HG02759 (cell line): ENCODE data around the gene CAD.
"Not testable (repeated sequence)": the region's sequence is repeated elsewhere in the genome, so short reads cannot be mapped to it uniquely, and the experiment has no call there.

Experiments used
- ATAC-seq: cut with Tn5 transposase; IDR thresholded peaks from one replicate; pipeline ENCODE4 v1.9.1; 2021; ENCODE audit warnings: mild to moderate bottlenecking, moderate library complexity; ENCODE audit not compliant: unreplicated experiment

Gene CAD

DNA sequence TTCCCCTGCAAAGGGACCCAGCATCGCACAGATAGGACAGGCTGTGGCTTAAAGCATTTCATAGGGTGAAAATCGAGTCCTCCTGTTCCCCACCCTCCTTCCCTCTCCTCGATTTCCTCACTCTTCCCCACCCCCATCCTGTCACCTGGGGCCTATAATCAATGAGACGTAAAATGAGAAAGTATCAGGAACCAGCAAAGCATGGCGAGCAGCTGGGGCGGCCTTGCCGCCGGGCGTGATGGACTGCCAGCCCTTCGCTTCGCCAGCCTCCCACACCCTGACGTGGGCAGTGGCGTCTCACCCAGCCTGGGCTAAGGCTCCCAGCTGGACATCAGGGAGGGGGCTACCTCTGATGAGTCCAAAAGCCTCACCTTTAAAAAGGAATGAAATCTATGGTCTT, 34.6 kb downstream of the CAD start:
- ATAC-seq: no peak

- no peak for ATAC-seq
Observed at GRCh38 chr2:27255187-27255586, 38.0 kb downstream of the CAD start.

DNA sequence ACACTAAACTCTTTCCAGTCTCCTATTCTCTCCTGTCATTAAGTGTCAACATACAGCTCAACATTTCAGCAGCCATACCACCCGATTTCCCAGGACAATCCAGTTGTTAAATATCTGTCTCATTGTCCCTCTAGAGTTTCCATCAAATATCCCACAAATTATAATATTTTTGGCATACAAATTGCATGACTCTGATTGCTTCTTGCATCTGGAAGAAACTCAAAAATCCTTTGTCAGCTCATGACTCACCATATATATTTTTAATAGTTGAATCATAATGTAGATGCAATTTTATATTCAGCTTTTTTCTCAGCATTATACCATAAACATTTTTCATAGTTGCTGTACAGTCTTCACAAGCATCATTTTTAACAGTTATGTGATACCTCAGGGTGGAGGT, 38.5 kb downstream of the CAD start:
- no peak for ATAC-seq

DNA sequence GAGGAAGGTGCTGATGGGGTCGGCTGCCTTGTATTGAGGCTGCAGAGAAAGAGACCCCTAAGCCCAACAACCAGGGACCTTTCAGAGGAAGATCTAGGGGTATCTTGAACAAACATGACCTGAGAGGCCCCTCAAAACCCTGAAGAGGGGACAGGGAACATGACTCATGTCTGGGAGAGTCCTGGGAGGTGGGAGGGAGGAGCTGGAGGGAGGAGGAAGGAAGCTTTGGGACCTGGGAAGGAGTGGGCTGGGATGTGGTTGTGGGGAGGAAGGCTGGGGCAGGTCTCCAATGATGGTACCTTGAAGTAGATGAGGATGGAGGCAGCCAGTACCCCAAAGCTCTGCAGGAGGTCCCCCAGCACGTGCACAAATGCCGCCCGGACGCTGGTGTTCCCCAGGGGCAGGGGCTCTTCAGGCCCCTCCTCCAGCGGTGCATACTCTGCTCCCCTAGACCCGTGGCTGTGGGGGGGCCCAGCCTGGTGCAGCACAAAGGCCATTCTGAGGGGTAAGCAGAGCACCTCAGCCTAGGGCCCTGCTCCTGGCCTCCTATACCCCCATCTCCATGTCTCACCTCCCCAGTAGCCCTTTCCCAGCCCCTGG, 39.8 kb downstream of the CAD start:
- no peak for ATAC-seq

DNA sequence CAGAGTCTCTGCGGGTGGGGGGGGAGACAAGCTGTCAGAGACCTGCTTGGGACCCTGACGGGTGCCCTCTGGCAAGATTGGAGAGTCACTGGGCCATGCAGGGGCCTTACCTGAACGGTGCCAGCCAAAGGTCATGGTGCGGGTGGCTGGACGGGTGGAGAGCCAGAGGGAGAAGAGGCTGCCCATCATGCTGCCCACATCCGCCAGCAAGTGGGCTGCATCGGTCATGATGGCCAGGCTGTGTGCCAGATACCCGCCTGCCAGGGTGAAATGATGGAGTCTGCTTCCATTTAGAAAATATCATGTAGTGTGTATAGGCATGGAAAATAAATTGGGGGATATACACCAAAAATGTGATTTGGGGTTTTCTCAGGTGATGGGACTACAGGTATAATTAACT, 40.9 kb downstream of the CAD start:
- no peak for ATAC-seq

GRCh38 chr2:27261241-27261925, 44.2 kb downstream of the CAD start:
- no peak for ATAC-seq

DNA sequence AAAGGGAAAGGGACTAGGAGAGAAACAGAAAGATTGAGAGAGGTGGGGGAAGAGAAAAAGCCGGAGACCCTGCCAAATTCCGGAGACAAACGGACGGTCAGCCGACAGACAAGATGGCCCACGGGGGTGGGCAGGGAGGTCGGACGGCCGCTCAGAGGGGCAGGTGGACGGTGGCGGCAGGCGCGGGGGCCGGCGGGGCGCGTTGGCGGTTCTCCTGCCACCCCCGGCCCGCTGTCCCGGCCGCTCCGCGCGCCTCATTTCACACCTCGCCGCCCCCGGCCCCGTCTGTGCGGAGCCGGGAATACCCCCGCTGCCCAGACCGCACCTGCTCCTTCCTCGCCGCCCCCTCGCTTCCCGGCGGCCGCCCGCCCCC, 44.7 kb downstream of the CAD start:
- no peak for ATAC-seq

DNA sequence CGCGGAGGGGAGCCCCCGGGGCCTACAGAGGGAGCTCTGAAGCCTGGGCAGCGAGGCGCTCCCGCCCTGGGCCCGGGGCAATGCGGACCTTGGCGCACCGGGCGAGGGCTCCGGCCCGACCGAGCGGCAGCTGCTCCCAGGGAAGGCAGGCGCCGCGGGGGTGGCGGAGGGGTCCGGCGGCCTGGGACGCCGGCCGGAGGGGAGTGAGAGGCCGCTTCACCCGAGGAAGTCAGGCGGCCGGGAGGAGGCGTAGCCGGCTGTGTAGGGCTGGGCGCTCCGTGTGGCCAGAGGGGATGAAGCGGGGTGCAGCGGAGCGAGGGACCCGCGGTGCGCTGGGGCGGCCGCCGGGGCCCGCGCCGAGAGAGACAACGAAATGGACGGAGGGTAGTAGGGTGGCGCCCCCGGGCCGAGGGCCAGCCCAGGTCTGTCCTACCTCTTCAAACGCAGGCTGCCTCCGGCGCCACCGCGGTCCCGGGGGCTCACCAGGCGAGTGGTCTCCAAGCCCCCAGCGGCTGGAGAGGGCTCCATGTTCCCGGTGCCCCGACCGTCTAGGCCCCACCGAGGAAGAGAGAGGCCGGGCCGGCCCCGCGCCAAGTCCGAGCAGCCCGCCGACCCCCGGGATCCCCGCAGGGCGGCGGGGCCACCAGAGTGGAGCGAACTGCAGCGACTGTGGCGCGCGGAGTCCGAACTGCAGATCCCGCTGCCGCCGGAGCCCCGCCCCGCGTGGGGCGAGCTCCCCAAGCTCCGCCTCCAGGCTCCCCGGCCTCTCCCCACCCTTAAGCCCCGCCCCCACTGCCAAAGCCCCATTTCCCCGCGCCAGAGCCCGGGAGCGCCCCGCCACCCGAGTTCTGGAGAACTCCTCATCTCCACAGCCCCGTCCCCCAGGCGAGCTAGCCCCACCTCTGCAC, 45.5 kb downstream of the CAD start, which contains the start of gene SLC30A3:
Gene SLC30A3 (minus strand): TSS at position 669 of the 908 bp plus-strand sequence. CDS start 141 bp downstream, at position 528.
- peak; percentile 54 for ATAC-seq

DNA sequence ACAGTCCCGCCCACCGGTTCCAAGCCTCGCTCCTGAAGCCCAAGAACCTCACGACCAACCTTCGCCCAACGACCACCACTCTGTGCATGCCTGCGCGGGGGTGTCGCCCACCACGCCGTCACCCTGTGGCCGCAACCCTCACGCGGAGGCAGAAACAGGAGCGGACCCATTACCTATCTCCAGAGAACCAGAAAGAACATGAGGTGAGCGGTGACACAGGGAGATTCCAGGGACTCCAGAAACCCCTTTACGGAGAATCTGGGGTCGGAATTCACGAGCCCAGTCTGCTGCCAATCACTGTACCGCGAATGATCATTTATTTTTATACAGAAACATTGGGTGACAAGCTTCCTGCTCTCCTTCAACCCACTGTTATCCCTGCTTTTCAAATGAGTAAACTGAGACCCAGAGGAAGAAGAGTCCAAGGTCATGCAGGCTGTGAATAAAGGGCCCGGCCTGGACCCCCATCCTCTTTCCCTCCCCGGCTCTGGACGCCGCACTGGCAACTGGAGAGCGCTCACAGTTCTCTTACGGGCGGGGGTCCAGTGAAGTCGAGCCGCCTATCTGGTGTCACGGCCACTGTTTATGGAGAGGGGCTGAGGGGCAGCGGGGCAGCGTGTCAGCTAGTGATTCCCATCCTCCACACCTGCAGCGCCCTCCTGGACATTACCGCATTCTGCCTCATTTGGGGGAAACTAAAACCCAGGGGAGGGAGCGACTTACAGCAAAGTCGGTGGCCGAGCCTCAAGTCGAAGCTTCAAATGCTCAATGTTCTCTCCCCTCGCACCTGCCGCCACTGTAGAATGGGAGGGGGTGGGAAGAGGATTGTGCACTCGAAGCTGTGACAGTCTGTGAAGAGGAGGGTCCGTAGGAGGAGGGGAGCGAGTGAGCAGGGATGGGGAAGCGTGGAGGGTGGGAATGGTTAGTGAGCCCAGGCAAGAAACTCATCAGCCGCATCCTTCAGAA, 46.4 kb downstream of the CAD start:
- ATAC-seq: no peak

- ATAC-seq: no peak
Observed at GRCh38 chr2:27264253-27264752, 47.1 kb downstream of the CAD start.

DNA sequence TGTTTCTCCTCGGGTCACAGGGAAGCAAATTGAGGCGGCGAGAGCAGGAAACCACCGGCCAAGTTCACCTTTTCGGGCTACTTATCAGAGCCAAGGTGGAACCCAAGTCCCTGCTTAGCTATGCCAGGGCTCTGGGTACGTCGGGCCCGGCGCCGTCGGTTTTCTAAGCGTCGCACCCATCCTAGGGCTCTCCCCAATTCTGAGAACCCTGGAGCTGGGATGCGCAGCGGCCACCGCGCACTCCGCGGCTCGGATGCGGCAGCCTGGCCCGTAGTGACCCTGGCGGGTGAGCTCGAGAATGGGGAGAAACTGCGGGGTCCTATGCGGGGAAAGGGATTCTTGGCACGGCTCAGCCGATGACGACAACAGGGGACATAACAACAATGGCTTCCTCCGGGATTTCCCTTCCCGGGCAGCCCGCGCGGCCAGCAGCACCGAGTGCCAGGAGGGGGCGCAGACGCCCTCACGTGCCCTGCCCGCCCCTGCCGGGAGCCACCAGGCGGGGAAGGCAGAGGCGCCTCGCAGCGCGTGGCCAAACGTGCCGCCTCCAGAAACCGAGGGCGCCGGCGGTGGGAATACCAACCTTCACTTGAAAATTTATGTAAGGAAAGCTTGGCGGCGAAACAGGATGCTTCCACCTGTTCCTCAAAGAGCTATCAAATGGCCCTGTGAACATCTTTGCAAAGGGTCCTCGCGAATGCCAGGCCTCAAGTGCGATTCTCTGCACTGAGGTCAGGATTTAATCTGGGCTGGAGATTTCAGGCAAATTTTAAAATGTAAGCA, 47.8 kb downstream of the CAD start:
- ATAC-seq: peak; percentile 62

DNA sequence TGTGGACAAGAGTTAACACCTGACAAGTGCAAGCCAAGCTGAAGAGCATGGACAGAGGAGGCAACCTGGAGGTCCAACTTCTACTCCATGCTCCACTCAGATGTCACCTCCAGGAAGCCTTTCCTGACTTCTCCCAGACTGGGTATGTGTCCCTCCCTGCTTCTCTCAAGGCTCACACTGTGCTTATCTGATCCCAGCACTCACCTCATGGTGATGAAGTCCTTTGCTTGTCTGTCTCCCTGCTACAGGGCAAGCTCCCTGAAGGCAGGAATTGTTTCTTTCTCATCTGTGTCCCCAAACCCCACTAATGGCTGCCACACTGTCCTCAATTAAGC, 48.3 kb downstream of the CAD start:
- ATAC-seq: no peak

DNA sequence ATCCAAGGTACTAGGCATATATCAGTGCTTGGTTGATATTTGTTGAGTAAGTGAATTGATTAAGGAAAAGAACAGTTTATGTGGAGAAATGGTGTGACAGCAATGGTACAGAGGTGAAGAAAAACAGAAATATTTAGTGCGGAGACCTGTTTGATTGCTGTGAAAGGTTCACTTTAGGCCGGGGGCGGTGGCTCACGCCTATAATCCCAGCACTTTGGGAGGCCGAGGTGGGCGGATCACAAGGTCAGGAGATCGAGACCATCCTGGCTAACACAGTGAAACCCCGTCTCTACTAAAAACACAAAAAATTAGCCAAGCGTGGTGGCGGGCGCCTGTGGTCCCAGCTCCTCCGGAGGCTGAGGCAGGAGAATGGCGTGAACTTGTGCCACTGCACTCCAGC, 51.1 kb downstream of the CAD start:
- not testable (repeated sequence) for ATAC-seq

GRCh38 chr2:27270131-27270530, 53.0 kb downstream of the CAD start:
- ATAC-seq: no peak

GRCh38 chr2:27270670-27271069, 53.5 kb downstream of the CAD start:
- ATAC-seq: no peak

GRCh38 chr2:27271631-27272340, 54.6 kb downstream of the CAD start:
- no peak for ATAC-seq

GRCh38 chr2:27272537-27273522, 55.7 kb downstream of the CAD start:
- not testable (repeated sequence) for ATAC-seq
